Right lobe of liver (tissue), 4 donors: ENCODE results near the gene CACNA1D.

Source experiments
- CTCF ChIP-seq, 4 donors: fragments of 200-600 bp in 3 of 4; fragments of 450-650 bp in 1 of 4; IDR thresholded peaks; one replicate each; pipeline versions ENCODE4 v1.5.1 to v1.8.0; 2016 to 2022; ENCODE audit warnings: antibody characterized with exemption in 4 of 4, mild to moderate bottlenecking in 2 of 4
- POLR2A ChIP-seq: fragments of 450-650 bp; IDR thresholded peaks from one replicate; pipeline ENCODE4 v1.6.1; 2017; ENCODE audit warnings: antibody characterized with exemption, mild to moderate bottlenecking
- donor health status: DM: no; HTN: no; CAD: no.
- donor health status: DM: no; HTN: no; CAD: no.
- donor health status: DM: no; HTN: yes; CAD: no.

- no peak for TF ChIP-seq POLR2A
- no peak for TF ChIP-seq CTCF (IDR thresholded peaks at IDR 0.05)
Measured at GRCh38 chr3:53809267-53809666, 314.9 kb downstream of the CACNA1D start.
